Gastroesophageal sphincter (tissue), 4 donors: ENCODE measurements around the gene SLC39A1. TPM values are rescaled to one million over a fixed set of nuclear protein-coding genes. Genes with fewer than 3 reads are reported as not detected.

Experiments used
- ATAC-seq: fragments of 150-250 bp; one replicate; pipeline ENCODE4 v1.9.1; 2016; ENCODE audit warnings: mild to moderate bottlenecking, moderate library complexity
- H3K27ac ChIP-seq, 4 donors: fragments of 200-600 bp; sonication (generic) in 3 of 4; 1 replicate in 3 of 4; 2 replicates in 1 of 4; pipeline ENCODE4 v1.5.1; 2016 to 2019
- H3K27me3 ChIP-seq: fragments of 200-600 bp; sonication (generic); one replicate; pipeline ENCODE4 v1.5.1; 2019
- H3K36me3 ChIP-seq, 2 donors: fragments of 200-600 bp; sonication (generic); one replicate each; pipeline ENCODE4 v1.5.1; 2019; ENCODE audit warnings: control low read depth in 1 of 2
- H3K4me1 ChIP-seq, 3 donors: fragments of 200-600 bp; sonication (generic); 1 replicate in 2 of 3; 2 replicates in 1 of 3; pipeline ENCODE4 v1.5.1; 2016 to 2019; ENCODE audit warnings: control low read depth in 2 of 3
- H3K4me3 ChIP-seq, 2 donors: fragments of 200-600 bp; sonication (generic); one replicate each; pipeline ENCODE4 v1.5.1; 2019; ENCODE audit warnings: mild to moderate bottlenecking in 1 of 2, moderate library complexity in 1 of 2
- H3K9me3 ChIP-seq, 3 donors: fragments of 200-600 bp; sonication (generic); one replicate each; pipeline ENCODE4 v1.5.1; 2017 to 2019; ENCODE audit warnings: control low read depth in 2 of 3
- CTCF ChIP-seq, 4 experiments: fragments of 200-600 bp in 2 of 4; fragments of 450-650 bp in 2 of 4; sonication (generic) in 1 of 4; IDR thresholded peaks; one replicate each; pipeline ENCODE4 v1.5.1; 2017 to 2019; ENCODE audit warnings: antibody characterized with exemption in 4 of 4, mild to moderate bottlenecking in 2 of 4, moderate library complexity in 2 of 4
- EP300 ChIP-seq: sonication (generic); formaldehyde crosslinking; IDR thresholded peaks from one replicate; pipeline ENCODE4 v1.6.1; 2017; ENCODE audit warnings: antibody characterized with exemption, mild to moderate bottlenecking
- POLR2A ChIP-seq, 2 donors: fragments of 450-650 bp; IDR thresholded peaks; one replicate each; pipeline ENCODE4 v1.6.1; 2017; ENCODE audit warnings: antibody characterized with exemption in 2 of 2, mild to moderate bottlenecking in 2 of 2, moderate library complexity in 1 of 2
- POLR2AphosphoS5 ChIP-seq: sonication (generic); formaldehyde crosslinking; IDR thresholded peaks from one replicate; pipeline ENCODE4 v1.6.1; 2017; ENCODE audit warnings: antibody characterized with exemption
- WGBS, 2 donors: methylation state at CpG; one replicate each; pipeline ENCODE4 v1.1.5; 2018; ENCODE audit warnings: low coverage in 1 of 2; 5-methylcytosine and 5-hydroxymethylcytosine counted together
- total RNA-seq, 4 donors: library from RNA; depleted of rRNA; stranded (reverse); fragments of >200 nt; gene quantifications; one replicate each; pipeline ENCODE4 v1.1.0, GENCODE V29; 2016

Gene SLC39A1
- total RNA-seq, 4 donors from 2014 or later, result 64.8 to 115 (median 106) TPM

DNA sequence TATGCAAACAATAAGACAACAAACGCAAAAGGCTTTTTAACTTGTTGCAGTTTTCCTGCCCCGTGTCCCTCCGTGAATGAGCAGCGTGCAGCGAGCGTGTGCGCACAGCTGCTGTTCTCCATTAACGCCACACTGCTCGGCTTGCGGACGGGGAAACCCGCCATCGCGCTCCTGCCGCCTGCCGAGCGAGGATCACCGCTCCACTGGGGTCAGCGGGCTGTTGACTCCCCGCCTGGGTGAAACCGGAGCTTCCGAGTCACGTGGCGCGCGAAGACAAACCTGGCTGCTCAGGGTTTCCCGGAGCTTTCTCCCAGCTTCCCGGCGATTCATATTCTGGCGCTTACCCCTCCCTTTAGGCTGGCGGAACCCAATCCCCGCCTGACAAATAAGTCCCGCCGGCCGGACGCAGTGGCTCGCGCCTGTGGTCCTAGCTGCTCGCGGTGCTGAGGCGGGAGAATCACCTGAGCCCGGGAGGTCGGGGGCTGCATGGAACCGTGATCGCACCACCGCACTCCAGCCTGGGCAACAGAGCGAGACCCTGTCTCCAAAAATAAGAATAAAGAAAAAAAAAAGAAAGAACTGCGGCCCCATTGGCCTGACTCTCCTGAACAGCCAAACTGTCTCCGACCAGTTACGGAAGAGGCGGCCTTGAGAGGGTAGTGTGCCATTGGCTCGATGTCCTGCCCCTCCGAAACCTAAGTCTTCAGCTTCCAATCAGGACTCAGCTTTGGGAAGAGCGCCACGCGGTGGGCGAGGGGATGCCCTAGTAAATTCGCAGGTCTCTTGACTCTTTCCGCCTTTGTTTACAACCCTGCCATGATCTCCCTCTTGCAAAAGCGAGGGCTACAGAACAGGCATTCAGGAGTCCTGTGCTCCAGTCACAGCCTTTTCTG, 4.0 kb upstream of the SLC39A1 start, which contains the start of gene CREB3L4:
TSS of gene CREB3L4 (plus strand) at position 796 of the 893 bp plus-strand sequence. CDS start 624 bp downstream, outside the sequence.
- peak within 1 kb of the TSS; percentile 26 to 93 (median 89) for H3K27ac ChIP-seq
- no peaks in the 10 kb centered on the region for H3K9me3 ChIP-seq
- peaks cover 0 to under 1% of the 10 kb centered on the region in 2 donors for H3K36me3 ChIP-seq
- 0% methylated on average over 9 to 16 of the region's 60 CpGs for WGBS, 2 donors
- TF ChIP-seq EP300, result no peak
- peak; percentile 69 to 71 for TF ChIP-seq POLR2A (IDR thresholded peaks at IDR 0.05)
- peak in 3 of 4 experiments; percentile 35 to 58 (median 45) for TF ChIP-seq CTCF (IDR thresholded peaks at IDR 0.05)
- TF ChIP-seq POLR2AphosphoS5, result peak; percentile 91
- ATAC-seq, result peak; percentile 85
- peak within 1 kb of the TSS; percentile 43 to 64 for H3K4me3 ChIP-seq
- no peaks in the 10 kb centered on the region for H3K27me3 ChIP-seq
- H3K4me1 ChIP-seq, result peaks cover 0 to 49% (median 23%) of the 10 kb centered on the region in 3 donors

DNA sequence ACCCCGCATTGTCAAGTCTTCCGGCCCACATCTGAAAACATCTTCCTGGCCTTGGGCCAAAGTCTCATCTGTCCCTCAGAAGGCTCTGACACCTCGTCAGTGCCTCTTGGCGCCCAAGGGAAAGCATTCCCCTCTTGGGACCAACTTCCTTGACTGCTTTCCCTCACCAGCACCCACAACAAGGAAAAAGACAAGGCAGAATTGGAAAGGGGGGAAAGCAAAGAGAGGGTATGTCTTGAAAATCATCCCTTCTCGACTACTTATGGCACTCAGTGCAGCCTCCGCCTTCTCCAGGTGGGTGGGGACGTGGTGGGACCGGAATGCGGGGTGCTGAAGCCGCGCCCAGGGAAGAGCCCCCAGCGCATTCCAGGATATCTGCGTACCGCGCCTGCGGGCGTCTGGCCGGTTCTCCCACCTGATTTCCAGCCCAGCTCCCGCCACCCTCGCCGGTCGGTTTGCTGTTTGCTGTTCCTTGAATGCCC, 554 bp upstream of the SLC39A1 start:
- WGBS, 2 donors, result 0% methylated on average over 3 to 17 of the region's 22 CpGs
- no peaks in the 10 kb centered on the region for H3K9me3 ChIP-seq
- peaks cover 0 to 78% (median 41%) of the 10 kb centered on the region in 3 donors for H3K4me1 ChIP-seq
- H3K27ac ChIP-seq, result peak overlapping the region; percentile 82 to 98 (median 96)
- H3K36me3 ChIP-seq, result peaks cover 0 to 26% of the 10 kb centered on the region in 2 donors
- no peak for TF ChIP-seq POLR2A (IDR thresholded peaks at IDR 0.05)
- no peak for TF ChIP-seq EP300
- no peak for TF ChIP-seq CTCF (IDR thresholded peaks at IDR 0.05)
- TF ChIP-seq POLR2AphosphoS5, result no peak
- H3K4me3 ChIP-seq, result peak overlapping the region; percentile 79 to 85
- no peaks in the 10 kb centered on the region for H3K27me3 ChIP-seq
- ATAC-seq, result no peak

GRCh38 chr1:153962088-153963029, 978 bp downstream of the SLC39A1 start:
- no peak for ATAC-seq
- WGBS, 2 donors, result 21 to 30% methylated on average over 2 to 5 of the region's 16 CpGs
- Histone ChIP-seq H3K36me3 (peaks cover 0 to 26% of the 10 kb centered on the region in 2 donors), H3K4me1 (peaks cover 0 to 74% (median 36%) of the 10 kb centered on the region in 3 donors), H3K27me3 (no peaks in the 10 kb centered on the region), H3K4me3 (peak overlapping the region; percentile 79 to 85), H3K9me3 (no peaks in the 10 kb centered on the region), H3K27ac (peak overlapping the region; percentile 82 to 98 (median 96))
- TF ChIP-seq POLR2AphosphoS5 (no peak), POLR2A (IDR thresholded peaks at IDR 0.05) (no peak), CTCF (IDR thresholded peaks at IDR 0.05) (no peak), EP300 (no peak)

- TF ChIP-seq POLR2A (IDR thresholded peaks at IDR 0.05) (no peak), CTCF (IDR thresholded peaks at IDR 0.05) (no peak), EP300 (no peak), POLR2AphosphoS5 (no peak)
- H3K27ac ChIP-seq, result peak overlapping the region in 3 of 4 donors; percentile 96 to 98 (median 97)
- H3K9me3 ChIP-seq, result no peaks in the 10 kb centered on the region
- peak overlapping the region in 1 of 2 donors; percentile 85 for H3K4me3 ChIP-seq
- ATAC-seq, result no peak
- H3K27me3 ChIP-seq, result no peaks in the 10 kb centered on the region
- peaks cover 0 to 26% of the 10 kb centered on the region in 2 donors for H3K36me3 ChIP-seq
- WGBS, 2 donors, result 50 to 85% methylated on average over 2 of the region's 4 CpGs
- H3K4me1 ChIP-seq, result peaks cover 0 to 77% (median 41%) of the 10 kb centered on the region in 3 donors
Measured at GRCh38 chr1:153961421-153961820, 1.9 kb downstream of the SLC39A1 start.
